ENCODE data around the gene ZNF669.
A peak's percentile ranks its signal among the peaks of the same experiment; 100 is the strongest.

DNA sequence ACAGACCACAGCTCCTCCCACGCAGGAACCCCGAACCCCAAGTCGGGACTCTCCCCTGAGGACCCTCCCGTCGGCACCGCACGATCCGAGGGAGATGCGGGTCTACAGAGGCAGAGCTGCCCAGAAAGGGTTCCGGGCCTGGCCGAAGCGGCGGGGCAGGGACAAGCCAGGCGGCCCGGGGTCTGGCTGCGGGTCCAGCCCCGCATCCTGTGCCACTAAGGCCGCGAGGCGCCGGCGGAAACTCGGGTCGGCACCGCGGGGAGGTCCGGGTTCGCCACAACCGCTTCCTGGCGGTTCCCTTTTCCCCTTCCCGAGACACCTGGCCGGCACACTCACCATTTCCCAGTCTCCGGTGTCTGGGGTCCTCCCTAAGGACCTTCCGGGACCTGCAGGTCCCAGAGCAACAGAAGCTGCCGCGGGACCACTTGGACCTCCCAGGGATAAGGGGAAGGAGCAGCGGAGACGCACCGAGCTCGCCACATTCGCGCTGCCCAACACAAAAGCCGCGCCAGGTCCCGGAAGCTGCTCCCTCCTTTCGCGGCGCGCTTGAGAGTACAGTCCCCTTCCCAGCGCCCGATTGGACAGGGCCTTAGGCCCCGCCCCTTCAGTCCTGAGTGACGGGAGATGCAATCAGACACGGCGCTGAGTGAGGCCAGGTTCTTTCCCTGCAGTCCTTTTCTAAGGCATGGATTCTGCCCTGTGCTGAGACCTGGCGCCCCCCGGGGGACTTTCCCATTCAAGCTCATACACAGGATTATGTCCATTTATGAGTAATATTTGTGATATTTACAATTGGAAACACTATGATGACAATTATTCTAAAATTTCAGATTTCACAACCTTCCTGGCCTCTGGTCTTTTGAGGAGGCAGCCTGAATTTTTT is 25.7 kb downstream of the ZNF669 start, which contains the start of gene ZNF670:
- TF ChIP-seq EZH2 (IDR thresholded peaks at IDR 0.05) (no peak), CTCF (IDR thresholded peaks at IDR 0.05 in 2 of 3, conservative IDR thresholded peaks at IDR 0.05 in 1 of 3; ENCODE audit: borderline replicate concordance in 1 of 3, insufficient read depth in 1 of 3, low read depth in 2 of 3, low read length in 2 of 3) (0 out of 6 replicates have a peak, but pooled peaks of 1 of the 3 experiments have one; percentile 17), SIN3A (IDR thresholded peaks at IDR 0.05; ENCODE audit: low read depth) (peak; percentile 83), POLR2AphosphoS5 (IDR thresholded peaks at IDR 0.05; ENCODE audit: low read depth, low read length) (peak; percentile 94), POLR2A (IDR thresholded peaks at IDR 0.05; ENCODE audit: borderline replicate concordance, extremely low read depth, insufficient read depth, insufficient read length) (peak; percentile 73), EGR1 (IDR thresholded peaks at IDR 0.05; ENCODE audit: low read depth) (no peak), CEBPB (IDR thresholded peaks at IDR 0.05; ENCODE audit: low read depth) (0 out of 2 replicates have a peak, but pooled peaks have one; percentile 23), ZFX (IDR thresholded peaks at IDR 0.05) (peak; percentile 68)

Data from HCT116 (cell line).